Measurements from ENCODE around the gene SNCG. TPM values are rescaled to one million over a fixed set of nuclear protein-coding genes. Genes with fewer than 3 reads are reported as not detected.

The SNCG gene
- total RNA-seq, 4 donors from 2014 or later = 70.9 to 252 (median 180) TPM

DNA sequence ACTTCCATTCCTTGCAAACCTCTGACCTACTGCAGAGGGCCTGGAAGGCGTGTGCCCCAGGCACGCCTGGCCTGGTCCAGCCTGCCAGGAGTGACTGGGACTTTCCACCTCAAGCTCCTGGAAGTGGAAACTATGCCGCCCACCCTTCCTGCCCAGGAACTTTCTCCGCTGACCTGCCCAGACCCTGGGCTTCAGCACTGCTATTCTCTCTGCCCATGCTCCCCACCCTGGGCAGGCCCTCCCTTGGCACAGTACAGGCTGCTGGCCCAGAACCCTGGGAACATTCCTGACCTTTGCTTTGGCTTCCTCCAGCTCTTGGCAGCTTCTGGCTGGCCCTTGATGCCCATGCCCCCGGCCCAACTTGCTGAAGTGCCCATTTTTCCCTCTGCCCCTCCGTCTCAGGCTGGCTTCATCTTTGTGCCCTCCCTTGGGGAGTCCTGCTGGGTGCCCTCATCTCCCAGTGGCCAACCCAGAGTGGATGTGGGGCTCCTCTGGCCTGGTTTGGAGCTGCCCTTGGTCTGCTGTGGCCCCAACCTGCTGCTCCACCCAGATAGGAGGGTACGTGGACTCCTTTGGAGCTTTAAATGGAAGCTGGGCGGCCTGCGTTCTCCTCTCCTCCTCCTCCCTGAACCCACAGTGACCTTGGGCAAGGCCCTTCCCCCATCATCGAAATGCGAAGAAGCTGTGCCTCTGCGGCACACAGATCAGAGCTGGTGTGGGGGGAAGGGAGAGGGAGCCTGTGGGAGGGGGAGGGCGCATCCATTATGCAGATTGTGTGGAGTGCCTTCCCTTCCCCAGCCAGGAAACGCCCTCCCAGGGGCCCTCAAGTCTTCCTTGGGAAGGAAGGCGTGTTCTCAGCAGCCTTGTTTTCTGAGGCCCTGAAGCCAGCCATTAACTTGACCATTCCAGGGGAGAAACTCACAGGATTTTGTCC, 4.4 kb upstream of the SNCG start:
- peak; percentile 78 for ATAC-seq (ENCODE audit: low FRiP score)
- no peak for DNase-seq (ENCODE audit: low spot score)
- TF ChIP-seq, protein P1, sequence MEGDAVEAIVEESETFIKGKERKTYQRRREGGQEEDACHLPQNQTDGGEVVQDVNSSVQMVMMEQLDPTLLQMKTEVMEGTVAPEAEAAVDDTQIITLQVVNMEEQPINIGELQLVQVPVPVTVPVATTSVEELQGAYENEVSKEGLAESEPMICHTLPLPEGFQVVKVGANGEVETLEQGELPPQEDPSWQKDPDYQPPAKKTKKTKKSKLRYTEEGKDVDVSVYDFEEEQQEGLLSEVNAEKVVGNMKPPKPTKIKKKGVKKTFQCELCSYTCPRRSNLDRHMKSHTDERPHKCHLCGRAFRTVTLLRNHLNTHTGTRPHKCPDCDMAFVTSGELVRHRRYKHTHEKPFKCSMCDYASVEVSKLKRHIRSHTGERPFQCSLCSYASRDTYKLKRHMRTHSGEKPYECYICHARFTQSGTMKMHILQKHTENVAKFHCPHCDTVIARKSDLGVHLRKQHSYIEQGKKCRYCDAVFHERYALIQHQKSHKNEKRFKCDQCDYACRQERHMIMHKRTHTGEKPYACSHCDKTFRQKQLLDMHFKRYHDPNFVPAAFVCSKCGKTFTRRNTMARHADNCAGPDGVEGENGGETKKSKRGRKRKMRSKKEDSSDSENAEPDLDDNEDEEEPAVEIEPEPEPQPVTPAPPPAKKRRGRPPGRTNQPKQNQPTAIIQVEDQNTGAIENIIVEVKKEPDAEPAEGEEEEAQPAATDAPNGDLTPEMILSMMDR (IDR thresholded peaks at IDR 0.05) = no peak

DNA sequence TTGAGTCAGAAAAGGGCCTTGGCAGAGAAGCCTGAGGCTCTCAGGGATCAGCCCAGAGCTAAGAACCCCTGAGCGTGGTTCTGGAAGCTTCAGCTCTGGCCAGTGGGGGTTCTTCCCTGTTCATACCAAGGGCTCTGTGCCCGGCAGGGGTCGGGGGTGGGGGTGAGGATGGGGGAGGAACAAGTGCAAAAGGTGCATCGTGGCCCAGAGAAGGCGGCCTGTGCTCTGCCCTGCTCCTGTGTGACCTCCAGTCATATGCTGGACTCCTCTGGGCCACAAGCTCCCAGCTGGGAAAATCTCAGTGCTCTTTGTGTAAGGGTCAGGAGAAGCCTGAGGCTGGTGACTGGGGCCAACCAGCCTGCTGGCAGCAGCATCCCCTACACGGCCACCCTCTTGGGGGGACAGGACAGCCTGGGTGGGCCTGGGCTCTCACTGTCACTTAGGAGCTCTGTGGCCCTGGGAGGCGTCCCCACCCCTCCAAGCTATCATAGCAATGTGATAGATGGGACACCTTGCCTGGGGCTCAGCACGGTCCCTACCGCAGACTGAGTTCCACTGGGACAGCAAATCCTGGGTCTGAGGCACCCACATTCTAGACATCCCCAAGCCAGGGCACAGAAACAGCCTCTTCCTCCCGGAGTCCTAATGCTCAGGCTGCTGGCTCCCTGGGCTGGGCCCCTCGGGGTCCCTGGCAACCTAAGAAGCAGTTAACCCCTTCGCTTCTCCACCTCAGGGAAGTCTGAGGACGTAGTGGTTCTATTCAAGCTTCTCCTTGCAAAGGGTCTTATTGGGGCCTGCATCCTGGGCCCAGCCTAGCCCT, 3.5 kb upstream of the SNCG start:
- no peak for DNase-seq (ENCODE audit: low spot score)
- TF ChIP-seq, protein P1 (IDR thresholded peaks at IDR 0.05) = no peak
- ATAC-seq (ENCODE audit: low FRiP score) = no peak

DNA sequence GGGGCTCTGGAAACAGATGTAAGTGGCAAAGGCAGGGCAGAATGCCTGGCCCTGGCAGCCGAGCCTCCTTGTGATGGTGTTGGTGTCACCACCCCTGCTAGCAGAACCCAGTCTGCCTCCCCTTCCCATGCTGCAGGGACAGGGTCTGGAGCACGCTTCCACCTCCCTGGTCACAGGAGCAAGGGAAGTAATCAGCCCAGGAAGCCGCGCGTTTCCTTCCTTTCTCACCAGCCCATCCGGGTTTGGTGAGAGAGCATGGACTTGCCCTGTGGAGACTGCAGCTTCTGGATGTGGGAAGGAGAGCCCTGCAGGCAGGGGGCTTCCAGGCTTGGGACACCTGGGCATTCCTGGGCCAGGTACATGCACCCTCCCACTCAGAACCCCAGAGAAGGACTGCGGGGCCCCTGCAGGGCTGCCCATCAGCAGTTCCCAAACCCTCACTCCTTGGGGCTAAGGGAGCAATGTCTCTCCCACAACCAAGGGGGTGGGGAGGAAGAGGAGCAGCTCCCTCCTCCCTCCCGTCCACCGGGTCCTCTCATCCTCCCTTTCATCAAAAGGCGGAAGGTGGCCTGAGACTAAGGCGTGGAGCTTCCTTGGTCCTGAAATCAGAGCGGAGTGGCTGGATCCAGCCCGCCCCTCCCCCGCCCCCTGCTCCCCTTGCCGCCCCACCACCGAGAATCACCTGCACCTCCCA, 2.8 kb upstream of the SNCG start:
- TF ChIP-seq, protein P1 (IDR thresholded peaks at IDR 0.05) = no peak
- no peak for DNase-seq (ENCODE audit: low spot score)
- no peak for ATAC-seq (ENCODE audit: low FRiP score)

DNA sequence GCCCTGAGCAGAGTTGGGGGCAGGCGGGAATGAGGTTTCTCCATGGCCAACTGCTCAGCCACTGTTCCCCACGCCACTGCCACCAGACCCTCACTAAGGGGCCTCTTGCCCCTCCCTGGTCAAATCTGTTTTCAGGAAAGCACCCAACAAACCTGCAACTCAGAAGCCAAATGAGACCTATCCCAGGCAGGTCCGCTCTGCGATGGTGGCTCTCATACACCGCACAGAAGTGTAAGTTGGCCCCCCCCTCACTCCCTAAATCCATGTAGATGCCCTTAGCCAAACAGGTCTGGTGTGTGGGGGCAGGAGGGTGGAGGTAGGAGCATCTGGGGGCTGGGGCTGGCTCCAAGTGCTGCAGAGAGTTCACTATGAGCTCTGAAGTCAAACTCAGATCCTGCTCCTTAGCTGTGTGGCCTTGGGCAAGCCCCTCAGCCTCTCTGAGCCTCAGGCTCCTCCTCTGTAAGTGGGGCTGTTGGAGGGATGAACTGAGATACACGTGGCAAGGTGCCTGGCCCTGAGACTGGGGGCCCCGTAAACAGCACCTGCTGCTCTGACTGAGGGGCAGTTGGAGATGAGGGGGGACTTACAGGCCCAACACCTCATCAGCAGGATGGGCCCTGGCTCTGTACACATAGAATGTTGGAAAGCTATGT, 2.1 kb upstream of the SNCG start:
- TF ChIP-seq, protein P1 (IDR thresholded peaks at IDR 0.05) = no peak
- ATAC-seq (ENCODE audit: low FRiP score) = no peak
- DNase-seq (ENCODE audit: low spot score) = no peak

DNA sequence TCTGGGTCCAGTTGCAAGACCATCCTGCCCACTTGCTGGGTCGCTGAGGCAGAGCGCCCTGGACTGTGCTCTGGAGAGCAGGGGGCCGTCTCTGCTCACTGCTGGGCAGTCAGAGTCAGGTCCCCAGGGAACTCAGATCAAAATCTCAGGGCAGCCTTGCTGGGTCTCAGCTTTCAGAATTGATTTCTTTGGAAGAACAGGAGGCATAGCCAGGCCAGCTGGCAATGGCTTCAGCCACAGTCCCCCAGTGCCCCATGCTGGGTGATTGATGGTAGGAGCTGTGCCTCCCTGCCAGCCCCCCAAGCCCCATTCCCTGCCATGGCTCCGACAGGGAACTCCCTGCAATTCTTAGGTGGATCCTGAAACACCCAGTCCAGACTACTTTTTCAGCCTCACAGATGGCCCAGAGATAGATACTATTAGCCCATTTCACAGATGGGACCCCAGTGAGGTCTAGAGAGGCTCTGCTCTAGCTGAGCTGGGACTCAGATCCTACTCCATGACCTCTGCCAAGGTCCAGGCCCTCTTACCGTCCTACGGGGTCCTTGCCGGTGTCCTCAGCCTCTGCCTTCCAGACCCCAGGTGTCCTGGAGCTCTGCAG, 1.5 kb upstream of the SNCG start:
- TF ChIP-seq, protein P1 (IDR thresholded peaks at IDR 0.05) = no peak
- DNase-seq (ENCODE audit: low spot score) = no peak

More for the DNA sequence above, 1.5 kb upstream of the SNCG start:
- ATAC-seq (ENCODE audit: low FRiP score) = no peak

All from omental fat pad (tissue), 4 donors.